Measurements from ENCODE around the gene TCEA2.

Gene TCEA2

DNA sequence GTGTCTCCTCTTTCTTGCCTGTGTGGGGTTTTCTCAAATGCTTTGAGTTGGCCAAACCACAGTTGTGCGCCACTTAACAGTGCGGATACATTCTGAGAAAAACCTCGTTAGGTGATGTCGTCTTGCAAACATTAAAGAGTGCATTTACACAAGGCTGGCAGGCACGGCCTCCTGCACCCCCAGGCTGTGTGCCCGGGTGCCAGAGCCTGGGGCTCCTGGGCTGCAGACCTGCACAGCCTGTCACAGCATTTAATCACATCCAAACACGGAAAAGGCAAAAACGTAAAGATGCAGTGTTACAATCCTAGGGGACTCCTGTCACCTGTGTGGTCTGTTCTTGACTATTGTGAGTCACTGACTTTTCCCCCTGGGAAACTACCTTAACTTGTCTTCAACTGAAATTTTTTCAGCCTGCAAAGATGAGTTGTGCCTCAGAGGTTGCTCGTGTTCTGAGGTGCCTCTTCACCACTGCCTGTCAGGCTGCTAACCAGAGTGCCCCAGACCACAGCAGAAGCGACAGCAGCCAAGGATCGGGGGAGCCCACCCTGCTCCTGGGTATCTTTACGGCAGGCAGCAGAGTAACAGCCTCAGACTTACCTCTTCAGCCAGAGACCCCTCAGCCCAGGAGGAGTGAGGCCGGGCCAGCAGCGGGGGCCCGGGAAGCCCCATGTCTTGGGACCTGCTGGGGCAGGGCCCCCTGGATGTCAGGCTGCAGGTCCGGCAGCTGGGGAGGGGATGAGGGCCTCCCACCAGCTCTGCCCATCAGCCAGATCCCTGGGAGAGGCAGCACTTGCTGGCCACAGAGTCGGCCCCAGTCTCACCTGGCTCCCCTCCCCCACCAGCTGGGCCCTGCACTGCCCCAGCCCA is 27.7 kb upstream of the TCEA2 start:
- in situ Hi-C loops (cut with MboI; ENCODE audit: low sequenced_read_pairs) = no loop called here

GRCh38 chr20:64035933-64036345 is 27.1 kb upstream of the TCEA2 start, which contains the start of gene C20orf204:
C20orf204 (plus strand) TSS chr20:64036182; CDS start chr20:64036324, 142 bp downstream.
- in situ Hi-C loops (cut with MboI; ENCODE audit: low sequenced_read_pairs) = no loop called here

DNA sequence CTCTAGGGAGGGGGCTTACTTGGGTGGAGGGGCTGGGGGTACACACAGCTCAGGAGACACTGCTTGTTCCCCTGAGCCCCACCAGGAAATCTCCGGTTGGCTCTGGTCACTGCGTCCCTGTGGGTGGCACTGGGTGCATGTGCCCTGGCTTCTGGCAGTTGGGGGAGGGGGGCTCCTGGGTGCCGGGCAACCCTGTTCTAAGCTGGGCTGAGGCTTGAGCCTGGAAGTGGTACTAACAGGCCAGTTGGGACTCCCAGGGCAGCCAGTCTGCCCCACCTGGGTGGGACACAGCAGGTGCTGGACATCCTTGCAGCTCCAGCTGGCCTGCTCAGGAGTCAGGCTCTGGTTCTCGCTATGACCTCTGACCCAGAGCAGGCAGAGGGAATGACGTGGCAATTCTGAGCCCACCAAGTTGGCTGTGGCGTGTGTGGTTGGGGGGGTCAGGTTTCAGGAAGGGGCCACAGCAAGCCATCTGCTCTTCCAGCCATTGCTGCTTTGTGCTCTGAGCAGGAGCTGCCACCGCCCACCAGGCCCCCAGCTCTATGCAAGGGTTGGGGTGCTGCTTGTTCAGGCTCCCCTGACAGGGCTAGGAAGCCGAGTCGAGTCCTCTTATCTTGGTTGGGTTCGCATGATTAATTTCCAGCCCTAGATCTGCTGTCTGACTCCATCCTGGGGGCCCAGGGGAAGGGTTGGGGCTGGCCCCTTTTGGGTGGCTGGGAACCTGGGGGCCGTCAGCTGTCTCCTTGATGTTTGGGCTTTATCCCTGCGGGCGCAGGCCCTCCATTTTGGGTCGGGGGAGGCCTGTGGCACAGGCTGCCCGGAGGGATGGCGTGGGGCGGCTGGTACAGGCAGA is 26.4 kb upstream of the TCEA2 start:
- in situ Hi-C loops (cut with MboI; ENCODE audit: low sequenced_read_pairs) = no loop called here

DNA sequence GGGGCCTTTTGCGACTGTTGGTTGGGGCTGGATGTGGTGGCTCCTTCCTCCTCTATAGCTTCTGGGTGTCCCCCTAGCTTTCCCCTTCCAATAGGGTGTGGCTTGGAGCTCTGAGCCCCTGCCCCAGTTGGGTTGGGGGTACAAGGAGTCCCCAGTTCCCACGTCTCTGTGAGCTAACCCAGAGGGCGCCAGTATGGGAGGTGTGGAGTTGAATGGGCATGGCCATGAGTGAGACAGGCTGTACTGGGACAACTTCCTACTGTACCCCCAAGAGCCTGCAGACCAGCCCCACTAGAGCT is 25.9 kb upstream of the TCEA2 start:
- in situ Hi-C loops (cut with MboI; ENCODE audit: low sequenced_read_pairs) = no loop called here

- in situ Hi-C loops (cut with MboI; ENCODE audit: low sequenced_read_pairs) = no loop called here
Observed at GRCh38 chr20:64037498-64038213, 25.3 kb upstream of the TCEA2 start.

DNA sequence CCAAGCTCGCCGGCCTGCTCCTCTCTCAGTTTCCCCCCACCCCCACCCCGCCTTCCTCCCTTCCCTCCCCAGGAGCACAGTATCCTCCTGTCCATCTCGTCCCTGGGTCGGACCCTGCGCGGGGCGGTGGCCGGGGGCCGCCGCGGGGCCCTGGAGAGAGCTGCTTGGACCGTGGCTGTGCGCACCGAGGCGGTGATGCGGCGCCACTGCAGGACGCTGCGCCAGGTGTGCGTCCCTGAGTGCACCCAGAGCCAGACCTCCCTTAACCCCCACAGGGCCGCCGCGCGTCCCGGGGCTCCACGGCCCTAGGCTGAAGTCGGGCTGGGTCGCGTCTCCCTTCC is 24.8 kb upstream of the TCEA2 start:
- in situ Hi-C loops (cut with MboI; ENCODE audit: low sequenced_read_pairs) = no loop called here

DNA sequence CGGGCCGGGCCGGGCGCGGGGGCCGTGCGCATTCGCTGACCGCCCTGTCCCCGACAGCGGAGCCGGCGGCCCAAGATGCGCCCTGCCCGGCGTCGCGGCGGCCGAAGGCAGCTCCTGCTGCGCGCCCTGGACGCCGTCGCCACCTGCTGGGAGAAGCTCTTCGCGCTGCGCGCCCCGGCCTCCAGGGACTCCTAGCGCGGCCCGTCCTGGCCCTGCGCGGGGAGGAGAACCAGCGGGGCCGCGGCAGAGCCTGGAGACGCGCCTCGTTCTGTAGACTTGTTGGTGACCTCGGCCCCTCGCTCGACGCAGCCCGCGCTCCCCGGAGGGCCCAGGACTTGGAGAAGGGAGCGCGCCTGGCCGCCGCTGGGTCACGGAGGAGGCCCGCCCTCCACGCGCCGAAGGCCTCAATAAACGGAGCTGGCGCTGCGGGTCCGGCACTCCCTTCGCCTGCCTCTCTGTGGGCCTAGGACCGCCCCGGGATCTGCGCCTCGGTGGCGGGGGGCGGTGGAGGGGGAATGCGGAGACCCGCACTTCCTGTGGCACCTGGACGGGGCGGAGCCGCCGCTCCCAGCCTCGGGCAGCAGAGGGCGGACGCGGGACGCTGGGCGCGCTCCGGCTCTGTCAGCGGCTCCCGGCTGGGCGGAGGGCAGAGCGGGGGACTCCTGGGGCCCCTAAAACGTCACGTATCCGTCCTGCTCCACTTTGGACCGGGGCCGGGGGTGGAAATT is 24.3 kb upstream of the TCEA2 start:
- in situ Hi-C loops (cut with MboI; ENCODE audit: low sequenced_read_pairs) = no loop called here

DNA sequence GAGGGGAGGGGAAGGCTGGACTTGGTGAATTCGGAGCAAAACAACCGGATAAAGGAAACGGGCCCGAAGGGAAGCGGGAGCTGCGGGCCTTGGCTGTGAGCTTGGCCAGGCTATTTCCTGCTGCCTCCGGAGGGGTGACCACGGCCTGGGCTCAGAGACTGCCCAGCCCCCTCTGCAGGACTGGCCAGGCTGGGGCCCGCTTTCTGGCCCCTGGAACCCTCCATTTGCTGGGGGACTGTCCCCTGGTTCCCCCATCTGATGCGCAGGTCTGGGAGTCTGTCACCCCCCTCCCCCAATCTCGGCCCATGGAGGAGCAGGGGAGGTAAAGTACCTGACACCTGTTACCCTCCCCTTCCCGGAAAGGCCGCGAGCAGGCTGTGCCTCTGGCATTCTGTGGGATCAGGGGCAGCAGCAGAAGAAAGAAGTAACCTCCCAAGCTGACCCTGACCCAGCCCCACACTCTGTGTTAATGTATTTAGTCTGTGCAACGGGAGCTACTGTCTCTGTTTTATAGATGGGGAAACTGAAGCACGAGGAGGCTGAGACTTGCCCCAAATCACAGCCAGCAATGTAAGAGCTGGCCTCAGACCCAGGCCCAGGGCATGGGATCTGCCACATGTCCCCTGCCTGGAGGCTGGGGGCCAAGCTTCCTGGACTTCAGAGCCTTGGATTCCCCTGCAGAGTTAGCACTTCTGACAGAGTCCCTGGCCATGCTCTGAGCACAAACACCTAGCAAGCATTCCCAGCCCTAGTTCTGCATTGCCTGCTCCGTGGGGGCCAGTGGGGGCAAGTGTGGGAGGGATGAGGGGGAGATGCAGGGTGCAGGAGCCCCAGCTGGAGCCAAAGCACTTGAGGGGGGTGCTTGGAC is 23.5 kb upstream of the TCEA2 start:
- in situ Hi-C loops (cut with MboI; ENCODE audit: low sequenced_read_pairs) = no loop called here

DNA sequence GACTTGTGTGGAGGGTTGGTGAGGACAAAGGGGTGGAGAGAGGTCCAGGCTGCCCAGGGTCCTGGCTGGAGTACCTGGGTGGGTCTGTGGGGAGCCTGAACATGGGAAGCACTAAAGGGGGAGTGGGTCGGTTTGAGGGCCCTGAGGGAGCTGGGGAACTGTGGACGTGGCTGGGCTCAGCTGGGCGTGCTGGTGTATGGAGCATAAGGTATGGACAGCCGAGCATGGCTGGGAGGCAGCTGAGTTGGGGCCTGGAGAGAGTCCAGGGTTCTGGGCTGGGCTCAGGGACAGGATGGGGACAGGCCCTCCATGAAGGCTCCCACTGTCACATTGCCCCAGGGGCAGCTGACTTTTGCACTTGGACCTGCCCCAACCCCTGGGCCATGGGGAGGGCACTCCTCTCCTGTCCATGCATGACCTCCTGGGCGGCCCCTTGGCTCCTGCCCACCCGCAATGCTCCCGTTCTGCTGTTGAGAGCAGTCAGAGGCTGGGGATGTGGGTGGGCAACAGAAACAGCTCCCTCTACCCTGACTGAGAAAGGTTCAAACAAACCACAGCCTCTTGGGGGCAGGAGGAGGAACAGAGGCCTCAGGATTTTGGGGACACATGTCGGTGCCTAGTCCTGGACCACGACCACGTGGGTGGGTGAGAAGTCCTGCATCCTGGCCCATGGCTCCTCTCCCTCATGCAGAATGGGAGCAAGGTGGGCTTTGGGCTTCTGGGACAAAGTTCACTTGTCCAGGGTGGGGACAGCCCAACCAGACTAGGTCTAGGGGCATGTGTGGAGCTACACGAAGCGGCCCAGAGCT is 22.6 kb upstream of the TCEA2 start:
- in situ Hi-C loops (cut with MboI; ENCODE audit: low sequenced_read_pairs) = no loop called here

DNA sequence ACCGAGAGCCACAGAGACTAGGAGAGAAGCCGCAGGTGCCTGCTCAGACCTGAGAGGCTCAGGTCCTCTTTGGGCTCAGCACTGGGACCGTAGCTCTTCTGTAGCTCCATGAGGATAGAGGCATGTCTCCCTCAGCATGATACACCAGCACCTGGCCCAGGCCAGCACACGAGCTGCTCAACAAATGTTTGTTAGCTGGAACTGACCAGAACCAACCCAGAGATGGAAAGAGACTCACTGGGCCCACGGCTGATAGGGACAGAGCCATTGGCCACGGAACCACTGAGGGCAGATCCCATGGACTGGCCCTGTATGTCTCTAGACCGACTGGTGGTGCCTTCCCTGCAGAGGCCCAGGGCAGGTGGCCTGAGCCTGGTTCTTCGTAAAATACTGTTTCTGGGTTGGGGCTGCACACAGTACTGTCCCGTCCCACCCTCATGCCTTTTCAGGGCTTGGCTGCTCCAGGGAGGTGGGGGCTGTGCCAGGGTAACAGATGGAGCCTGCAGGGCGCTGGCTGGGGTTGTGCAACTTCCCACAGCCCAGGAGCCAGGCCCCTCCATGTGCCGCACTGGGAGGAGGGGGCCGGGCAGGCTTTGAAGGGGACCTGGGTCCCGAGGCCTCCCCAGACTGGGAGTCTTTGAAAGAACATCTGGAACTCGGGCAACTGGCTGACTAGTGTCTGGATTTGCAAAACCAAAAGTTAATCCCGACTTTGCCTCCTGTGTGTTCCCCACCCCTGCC is 21.8 kb upstream of the TCEA2 start:
- in situ Hi-C loops (cut with MboI; ENCODE audit: low sequenced_read_pairs) = no loop called here

DNA sequence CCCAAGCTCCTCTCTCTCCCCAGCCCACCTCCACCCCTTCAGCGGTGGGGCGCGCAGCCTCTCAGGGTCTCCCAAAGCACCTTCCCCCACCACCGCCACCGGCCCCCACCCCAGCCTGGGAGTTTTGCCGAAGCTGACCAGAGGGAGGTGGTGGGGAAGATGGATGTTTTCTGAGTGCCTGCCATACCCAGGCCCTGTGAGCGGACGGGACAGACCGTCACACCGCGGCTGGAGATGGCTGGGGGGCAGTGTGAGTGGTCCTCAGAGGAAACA is 21.3 kb upstream of the TCEA2 start:
- in situ Hi-C loops (cut with MboI; ENCODE audit: low sequenced_read_pairs) = no loop called here

GRCh38 chr20:64042054-64042781 is 20.8 kb upstream of the TCEA2 start:
- in situ Hi-C loops (cut with MboI; ENCODE audit: low sequenced_read_pairs) = no loop called here

- in situ Hi-C loops (cut with MboI; ENCODE audit: low sequenced_read_pairs) = no loop called here
Observed at GRCh38 chr20:64043768-64044167, 19.2 kb upstream of the TCEA2 start.

GRCh38 chr20:64044484-64045247 is 18.3 kb upstream of the TCEA2 start:
- in situ Hi-C loops (cut with MboI; ENCODE audit: low sequenced_read_pairs) = no loop called here

- in situ Hi-C loops (cut with MboI; ENCODE audit: low sequenced_read_pairs) = no loop called here
Observed at GRCh38 chr20:64045346-64046011, 17.5 kb upstream of the TCEA2 start.

- in situ Hi-C loops (cut with MboI; ENCODE audit: low sequenced_read_pairs) = no loop called here
Observed at GRCh38 chr20:64047046-64047389, 16.0 kb upstream of the TCEA2 start.

GRCh38 chr20:64047968-64048401 is 15.0 kb upstream of the TCEA2 start:
- in situ Hi-C loops (cut with MboI; ENCODE audit: low sequenced_read_pairs) = no loop called here

Measured in hTERT RPE-1 (cell line).